ENCODE results near the gene ANKRD45. TPM values are rescaled to one million over a fixed set of nuclear protein-coding genes. Genes with fewer than 3 reads are reported as not detected.

The ANKRD45 gene
- total and polyA plus RNA-seq, 4 donors, result 2.3 to 10.5 (median 5.7) TPM

- Histone ChIP-seq H3K4me3 (no peak overlapping the region), H3K36me3 (ENCODE audit: control insufficient read depth in 4 of 4, insufficient read depth in 4 of 4, low read length in 4 of 4) (no peaks in the 10 kb centered on the region), H3K9me3 (ENCODE audit: control insufficient read depth in 4 of 4, insufficient read depth in 3 of 4, low read length in 3 of 4) (peaks cover 0 to 3% (median 0%) of the 10 kb centered on the region in 4 donors), H3K27ac (ENCODE audit: low read depth in 1 of 2, low read length in 1 of 2) (no peak overlapping the region), H3K27me3 (ENCODE audit: control insufficient read depth in 3 of 3, insufficient read depth in 3 of 3, low read length in 2 of 3) (no peaks in the 10 kb centered on the region), H3K4me1 (ENCODE audit: control insufficient read depth in 5 of 5, insufficient read depth in 5 of 5, low read length in 5 of 5) (no peaks in the 10 kb centered on the region), H3K9ac (ENCODE audit: insufficient read depth in 1 of 2, low read length in 2 of 2) (no peak overlapping the region)
- WGBS, 2 donors, result 81 to 88% methylated on average over 1 of the region's 1 CpG
- no peak for TF ChIP-seq CTCF (IDR thresholded peaks at IDR 0.05; ENCODE audit: control extremely low read depth, extremely low read depth)
- DNase-seq (no peak), ATAC-seq (ENCODE audit: insufficient read depth, low FRiP score) (no peak)
Measured at GRCh38 chr1:173561263-173561662, 108.4 kb downstream of the ANKRD45 start.

DNA sequence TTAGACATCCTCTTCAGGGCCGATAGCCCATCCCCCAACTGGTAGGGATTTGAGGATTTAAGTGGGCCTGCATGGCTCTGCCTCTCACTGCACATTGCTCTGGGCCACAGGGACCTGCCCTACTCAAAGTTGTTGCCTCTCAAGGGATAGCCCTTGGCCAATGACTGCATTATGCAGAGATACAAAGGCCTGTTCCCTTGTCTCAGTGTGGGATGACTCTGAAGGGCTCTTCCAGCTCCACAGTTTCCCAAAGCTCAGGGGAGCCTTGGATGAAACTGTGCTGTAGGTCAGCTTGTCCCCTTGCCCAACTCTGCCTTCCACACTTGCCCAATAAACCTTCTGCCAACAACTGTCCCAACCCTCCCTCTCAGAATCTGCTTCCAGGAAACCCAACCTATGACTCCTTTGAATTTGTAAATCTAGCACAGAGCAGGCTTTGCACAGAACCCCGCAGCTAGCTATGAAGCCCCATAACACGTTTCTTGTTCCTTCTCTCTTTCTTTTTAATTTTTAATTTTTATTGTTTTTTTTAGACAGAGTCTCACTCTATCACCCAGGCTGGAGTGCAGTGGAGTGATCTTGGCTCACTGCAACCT, 109.3 kb downstream of the ANKRD45 start:
- no peak overlapping the region for H3K27ac ChIP-seq (ENCODE audit: low read depth in 1 of 2, low read length in 1 of 2)
- no peak for ATAC-seq (ENCODE audit: insufficient read depth, low FRiP score)

More for the DNA sequence above, 109.3 kb downstream of the ANKRD45 start:
- Histone ChIP-seq H3K9ac (ENCODE audit: insufficient read depth in 1 of 2, low read length in 2 of 2) (no peak overlapping the region), H3K4me3 (no peak overlapping the region), H3K27me3 (ENCODE audit: control insufficient read depth in 3 of 3, insufficient read depth in 3 of 3, low read length in 2 of 3) (no peaks in the 10 kb centered on the region), H3K4me1 (ENCODE audit: control insufficient read depth in 5 of 5, insufficient read depth in 5 of 5, low read length in 5 of 5) (no peaks in the 10 kb centered on the region), H3K9me3 (ENCODE audit: control insufficient read depth in 4 of 4, insufficient read depth in 3 of 4, low read length in 3 of 4) (peaks cover 0 to 3% (median 0%) of the 10 kb centered on the region in 4 donors), H3K36me3 (ENCODE audit: control insufficient read depth in 4 of 4, insufficient read depth in 4 of 4, low read length in 4 of 4) (no peaks in the 10 kb centered on the region)
- TF ChIP-seq CTCF (IDR thresholded peaks at IDR 0.05; ENCODE audit: control extremely low read depth, extremely low read depth), result no peak
- DNase-seq, result no peak
- WGBS, 2 donors, result 90 to 96% methylated on average over 3 of the region's 3 CpGs

Other genes starting within 250 kb of the ANKRD45 start
- 100 to 1,000 TPM; 170 to 273 TPM for gene PRDX6, start 192.5 kb downstream of the ANKRD45 start, total RNA-seq
- gene PRDX6, start 192.5 kb downstream of the ANKRD45 start, polyA plus RNA-seq, result 100 to 1,000 TPM; 219 to 347 TPM
- under 1 TPM; 0.97 to 0.98 TPM for gene SLC9C2, start 66.8 kb downstream of the ANKRD45 start, total RNA-seq
- under 1 TPM; 0.05 to 0.24 TPM for gene SLC9C2, start 66.8 kb downstream of the ANKRD45 start, polyA plus RNA-seq
- not detected for gene TEX50, start 34.5 kb downstream of the ANKRD45 start, total RNA-seq
- not detected for gene TEX50, start 34.5 kb downstream of the ANKRD45 start, polyA plus RNA-seq
- gene KLHL20, start 45.1 kb upstream of the ANKRD45 start, total RNA-seq, result 10 to 100 TPM; 23.8 to 38.4 TPM
- 10 to 100 TPM in 1 of 2 donors, 1 to 10 TPM in 1; 5.8 to 10.6 TPM for gene KLHL20, start 45.1 kb upstream of the ANKRD45 start, polyA plus RNA-seq
- 10 to 100 TPM; 15.7 to 16.1 TPM for gene DARS2, start 154.8 kb upstream of the ANKRD45 start, total RNA-seq
- 10 to 100 TPM in 1 of 2 donors, 1 to 10 TPM in 1; 6.6 to 10.6 TPM for gene DARS2, start 154.8 kb upstream of the ANKRD45 start, polyA plus RNA-seq
- 1 to 10 TPM; 6.5 to 8.5 TPM for gene CENPL, start 155.0 kb upstream of the ANKRD45 start, total RNA-seq
- gene CENPL, start 155.0 kb upstream of the ANKRD45 start, polyA plus RNA-seq, result 1 to 10 TPM; 1.8 to 2.5 TPM
- gene GAS5, start 198.1 kb upstream of the ANKRD45 start, total RNA-seq, result 100 to 1,000 TPM; 231 to 306 TPM
- gene GAS5, start 198.1 kb upstream of the ANKRD45 start, polyA plus RNA-seq, result 1,000 to 10,000 TPM in 1 of 2 donors, 100 to 1,000 TPM in 1; 333 to 1,168 TPM
- 10 to 100 TPM; 12.5 to 29.8 TPM for gene ZBTB37, start 198.5 kb upstream of the ANKRD45 start, total RNA-seq
- 1 to 10 TPM; 1.6 to 2.1 TPM for gene ZBTB37, start 198.5 kb upstream of the ANKRD45 start, polyA plus RNA-seq
- gene SERPINC1, start 247.5 kb upstream of the ANKRD45 start, total RNA-seq, result under 1 TPM in 1 of 2 donors, not detected in 1; 0.61 TPM
- gene SERPINC1, start 247.5 kb upstream of the ANKRD45 start, polyA plus RNA-seq, result under 1 TPM; 0.08 to 0.17 TPM